Esophagus (tissue), 2 donors: ENCODE results near the gene FGF9. TPM values are rescaled to one million over a fixed set of nuclear protein-coding genes. Genes with fewer than 3 reads are reported as not detected.

ENCODE experiments used
- H3K27ac ChIP-seq, 2 donors: one replicate each; pipeline ENCODE4 v1.5.1; 2013; ENCODE audit warnings: low read depth in 2 of 2, mild to moderate bottlenecking in 2 of 2, inconsistent platforms in 1 of 2, low read length in 1 of 2, moderate library complexity in 1 of 2
- H3K27me3 ChIP-seq, 2 donors: one replicate each; pipeline ENCODE4 v1.6.1; 2013; ENCODE audit warnings: low read length in 2 of 2, control low read depth in 1 of 2, mild to moderate bottlenecking in 1 of 2; ENCODE audit not compliant: insufficient read depth in 2 of 2, control insufficient read depth in 1 of 2
- H3K36me3 ChIP-seq, 2 donors: one replicate each; pipeline ENCODE4 v1.6.1; 2013; ENCODE audit warnings: low read length in 1 of 2; ENCODE audit not compliant: control insufficient read depth in 2 of 2, insufficient read depth in 2 of 2
- H3K4me1 ChIP-seq, 2 donors: one replicate each; pipeline ENCODE4 v1.6.1; 2013; ENCODE audit warnings: low read length in 1 of 2; ENCODE audit not compliant: control insufficient read depth in 2 of 2, insufficient read depth in 2 of 2
- H3K4me3 ChIP-seq, 2 donors: one replicate each; pipeline ENCODE4 v1.5.1; 2013; ENCODE audit warnings: low read length in 2 of 2, mild to moderate bottlenecking in 2 of 2, low read depth in 1 of 2, moderate library complexity in 1 of 2
- H3K9me3 ChIP-seq, 2 donors: one replicate each; pipeline ENCODE4 v1.6.1; 2013; ENCODE audit warnings: mild to moderate bottlenecking in 2 of 2, low read depth in 1 of 2, low read length in 1 of 2, moderate library complexity in 1 of 2; ENCODE audit not compliant: control insufficient read depth in 2 of 2, insufficient read depth in 1 of 2
- WGBS, 2 donors: extraction: QIAGEN DNeasy Blood & Tissue Kit; methylation state at CpG; one replicate each; pipeline ENCODE4 v1.1.7; 2013; 5-methylcytosine and 5-hydroxymethylcytosine counted together
- polyA plus RNA-seq, 2 donors: library from polyadenylated mRNA; stranded (reverse); fragments of 200-250 nt; gene quantifications; one replicate each; pipeline ENCODE4 v1.2.3, GENCODE V29; 2013
- donor health status: healthy with polysubstance abuse.
- donor health status: Bipolar disorder and iron deficiency.

FGF9 gene
- polyA plus RNA-seq, 2 donors: 0.02 TPM

GRCh38 chr13:21730186-21730880 lies 59.5 kb downstream of the FGF9 start:
- H3K4me1 ChIP-seq: no peaks in the 10 kb centered on the region
- 82 to 84% methylated on average over 9 of the region's 9 CpGs for WGBS, 2 donors
- no peak overlapping the region for H3K4me3 ChIP-seq
- H3K27ac ChIP-seq: no peak overlapping the region
- no peaks in the 10 kb centered on the region for H3K9me3 ChIP-seq
- H3K27me3 ChIP-seq: no peaks in the 10 kb centered on the region
- no peaks in the 10 kb centered on the region for H3K36me3 ChIP-seq

- 64 to 66% methylated on average over 9 of the region's 9 CpGs for WGBS, 2 donors
- H3K27ac ChIP-seq: no peak overlapping the region
Observed at GRCh38 chr13:21733475-21734263, 62.8 kb downstream of the FGF9 start.

GRCh38 chr13:21734961-21735360 lies 64.1 kb downstream of the FGF9 start:
- Histone ChIP-seq H3K36me3 (no peaks in the 10 kb centered on the region), H3K27ac (no peak overlapping the region), H3K9me3 (no peaks in the 10 kb centered on the region), H3K4me1 (no peaks in the 10 kb centered on the region), H3K27me3 (no peaks in the 10 kb centered on the region), H3K4me3 (no peak overlapping the region)
- 84 to 92% methylated on average over 7 of the region's 7 CpGs for WGBS, 2 donors

More at GRCh38 chr13:21733475-21734263, 62.8 kb downstream of the FGF9 start:
- Histone ChIP-seq H3K27me3 (no peaks in the 10 kb centered on the region), H3K4me1 (no peaks in the 10 kb centered on the region), H3K9me3 (no peaks in the 10 kb centered on the region), H3K4me3 (no peak overlapping the region), H3K36me3 (no peaks in the 10 kb centered on the region)

- Histone ChIP-seq H3K36me3 (no peaks in the 10 kb centered on the region), H3K4me3 (no peak overlapping the region), H3K9me3 (no peaks in the 10 kb centered on the region), H3K4me1 (no peaks in the 10 kb centered on the region), H3K27me3 (no peaks in the 10 kb centered on the region), H3K27ac (no peak overlapping the region)
- WGBS, 2 donors: 30 to 32% methylated on average over 14 of the region's 14 CpGs
Observed at GRCh38 chr13:21735701-21736401, 65.0 kb downstream of the FGF9 start.

GRCh38 chr13:21736926-21737325 lies 66.1 kb downstream of the FGF9 start:
- Histone ChIP-seq H3K9me3 (no peaks in the 10 kb centered on the region), H3K4me1 (no peaks in the 10 kb centered on the region), H3K27ac (no peak overlapping the region), H3K4me3 (no peak overlapping the region), H3K27me3 (no peaks in the 10 kb centered on the region), H3K36me3 (no peaks in the 10 kb centered on the region)
- whole genome bisulfite sequencing, 2 donors: 81 to 86% methylated on average over 5 of the region's 5 CpGs

GRCh38 chr13:21738630-21739029 lies 67.8 kb downstream of the FGF9 start:
- Histone ChIP-seq H3K27ac (no peak overlapping the region), H3K9me3 (no peaks in the 10 kb centered on the region), H3K4me1 (no peaks in the 10 kb centered on the region), H3K36me3 (no peaks in the 10 kb centered on the region), H3K27me3 (no peaks in the 10 kb centered on the region), H3K4me3 (no peak overlapping the region)
- WGBS, 2 donors: 82 to 84% methylated on average over 5 of the region's 5 CpGs

- H3K36me3 ChIP-seq: no peaks in the 10 kb centered on the region
- no peaks in the 10 kb centered on the region for H3K9me3 ChIP-seq
- WGBS, 2 donors: 52 to 68% methylated on average over 8 of the region's 8 CpGs
- no peaks in the 10 kb centered on the region for H3K4me1 ChIP-seq
- H3K27ac ChIP-seq: no peak overlapping the region
- H3K4me3 ChIP-seq: no peak overlapping the region
- no peaks in the 10 kb centered on the region for H3K27me3 ChIP-seq
Observed at GRCh38 chr13:21739771-21740170, 68.9 kb downstream of the FGF9 start.

GRCh38 chr13:21741396-21741979 lies 70.6 kb downstream of the FGF9 start:
- Histone ChIP-seq H3K9me3 (no peaks in the 10 kb centered on the region), H3K36me3 (no peaks in the 10 kb centered on the region), H3K4me3 (no peak overlapping the region), H3K27ac (no peak overlapping the region), H3K4me1 (no peaks in the 10 kb centered on the region), H3K27me3 (no peaks in the 10 kb centered on the region)
- 87 to 95% methylated on average over 4 of the region's 4 CpGs for WGBS, 2 donors

- Histone ChIP-seq H3K4me3 (no peak overlapping the region), H3K27ac (no peak overlapping the region), H3K9me3 (no peaks in the 10 kb centered on the region), H3K27me3 (no peaks in the 10 kb centered on the region), H3K36me3 (no peaks in the 10 kb centered on the region), H3K4me1 (no peaks in the 10 kb centered on the region)
- WGBS, 2 donors: 56 to 68% methylated on average over 7 of the region's 7 CpGs
Observed at GRCh38 chr13:21742096-21742495, 71.2 kb downstream of the FGF9 start.
